Mesodermal cell (in vitro differentiated cells): ENCODE measurements around the gene CHCHD3.
"Not testable (repeated sequence)": the region's sequence is repeated elsewhere in the genome, so short reads cannot be mapped to it uniquely, and the experiment has no call there.

Experiments used
- H3K27ac ChIP-seq: 2 replicates; pipeline ENCODE4 v1.7.0; 2013; ENCODE audit warnings: mild to moderate bottlenecking, low read depth, low read length, moderate library complexity; ENCODE audit not compliant: severe bottlenecking
- H3K36me3 ChIP-seq: 2 replicates; pipeline ENCODE4 v1.7.1; 2013; ENCODE audit warnings: mild to moderate bottlenecking, low read length, moderate library complexity; ENCODE audit not compliant: control insufficient read depth, insufficient read depth
- H3K4me1 ChIP-seq: one replicate; pipeline ENCODE4 v1.7.1; 2013; ENCODE audit warnings: mild to moderate bottlenecking, low read length; ENCODE audit not compliant: insufficient read depth, control insufficient read depth, poor library complexity, severe bottlenecking
- H3K4me3 ChIP-seq: 2 replicates; pipeline ENCODE4 v1.7.0; 2013; ENCODE audit warnings: low read length, control low read depth, mild to moderate bottlenecking; ENCODE audit not compliant: insufficient read depth, poor library complexity, severe bottlenecking; ENCODE audit errors: extremely low read depth
- H3K9me3 ChIP-seq: 2 replicates; pipeline ENCODE4 v1.7.1; 2013; ENCODE audit warnings: mild to moderate bottlenecking, low read length, moderate library complexity; ENCODE audit not compliant: control insufficient read depth
- WGBS, 2 experiments: methylation state at CpG; one replicate each; pipeline ENCODE4 v1.1.5; 2013; ENCODE audit warnings: missing lambda C conversion rate in 2 of 2; ENCODE audit not compliant: insufficient coverage in 2 of 2; 5-methylcytosine and 5-hydroxymethylcytosine counted together

CHCHD3 gene

GRCh38 chr7:132904209-132904608 lies 177.7 kb downstream of the CHCHD3 start:
- H3K4me1 ChIP-seq: peaks cover 6% of the 10 kb centered on the region

DNA sequence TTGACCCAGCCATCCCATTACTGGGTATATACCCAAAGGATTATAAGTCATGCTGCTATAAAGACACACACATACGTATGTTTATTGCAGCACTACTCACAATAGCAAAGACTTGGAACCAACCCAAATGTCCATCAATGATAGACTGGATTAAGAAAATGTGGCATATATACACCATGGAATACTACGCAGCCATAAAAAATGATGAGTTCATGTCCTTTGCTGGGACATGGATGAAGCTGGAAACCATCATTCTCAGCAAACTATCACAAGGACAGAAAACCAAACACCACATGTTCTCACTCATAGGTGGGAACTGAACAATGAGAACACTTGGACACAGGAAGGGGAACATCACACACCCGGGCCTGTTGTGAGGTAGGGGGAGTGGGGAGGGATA lies 179.6 kb downstream of the CHCHD3 start:
- H3K36me3 ChIP-seq, H3K4me1 ChIP-seq, H3K9me3 ChIP-seq, H3K4me3 ChIP-seq, H3K27ac ChIP-seq: not testable (repeated sequence)
- 80% methylated on average over 1 of the region's 3 CpGs; no CpG with 5 or more reads in 1 of the 2 experiments for WGBS, 2 experiments

More at GRCh38 chr7:132904209-132904608, 177.7 kb downstream of the CHCHD3 start:
- Histone ChIP-seq H3K4me3 (no peak overlapping the region), H3K9me3 (no peaks in the 10 kb centered on the region), H3K36me3 (peaks cover 8% of the 10 kb centered on the region), H3K27ac (no peak overlapping the region)

DNA sequence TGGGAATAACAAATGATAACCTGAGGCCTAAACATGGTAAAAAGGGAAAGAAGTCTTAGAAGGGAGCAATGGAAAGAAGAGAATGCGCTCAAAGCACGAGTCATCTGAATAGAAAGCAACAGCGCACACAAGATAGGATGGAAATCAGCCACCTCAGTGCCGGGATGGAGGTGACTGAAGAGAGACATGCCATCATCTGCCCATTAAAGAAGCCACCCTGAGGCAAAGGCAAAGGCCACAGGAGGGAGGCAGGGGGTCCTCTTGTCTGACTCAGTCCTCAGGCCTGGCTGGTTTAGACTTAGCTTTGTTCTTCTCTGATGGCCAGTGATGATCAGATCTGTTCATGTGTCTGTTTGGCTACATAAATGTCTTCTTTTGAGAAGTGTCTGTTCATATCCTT lies 180.6 kb downstream of the CHCHD3 start:
- H3K9me3 ChIP-seq: no peaks in the 10 kb centered on the region
- H3K27ac ChIP-seq: no peak overlapping the region
- 82 to 92% methylated on average over 2 to 4 of the region's 4 CpGs for WGBS, 2 experiments
- H3K4me3 ChIP-seq: no peak overlapping the region
- H3K4me1 ChIP-seq: peaks cover 3% of the 10 kb centered on the region
- peaks cover 13% of the 10 kb centered on the region for H3K36me3 ChIP-seq

- Histone ChIP-seq H3K36me3 (peaks cover 15% of the 10 kb centered on the region), H3K9me3 (peaks cover under 1% of the 10 kb centered on the region), H3K4me1 (no peaks in the 10 kb centered on the region), H3K4me3 (no peak overlapping the region), H3K27ac (no peak overlapping the region)
- WGBS, 2 experiments: 92 to 97% methylated on average over 3 of the region's 4 CpGs
Measured at GRCh38 chr7:132899833-132900232, 182.1 kb downstream of the CHCHD3 start.

- 96 to 100% methylated on average over 4 to 13 of the region's 38 CpGs for WGBS, 2 experiments
- peaks cover 12% of the 10 kb centered on the region for H3K9me3 ChIP-seq
- H3K36me3 ChIP-seq: peaks cover 19% of the 10 kb centered on the region
- not testable (repeated sequence) for H3K4me3 ChIP-seq, H3K4me1 ChIP-seq, H3K27ac ChIP-seq
Measured at GRCh38 chr7:132898641-132899175, 183.2 kb downstream of the CHCHD3 start.

DNA sequence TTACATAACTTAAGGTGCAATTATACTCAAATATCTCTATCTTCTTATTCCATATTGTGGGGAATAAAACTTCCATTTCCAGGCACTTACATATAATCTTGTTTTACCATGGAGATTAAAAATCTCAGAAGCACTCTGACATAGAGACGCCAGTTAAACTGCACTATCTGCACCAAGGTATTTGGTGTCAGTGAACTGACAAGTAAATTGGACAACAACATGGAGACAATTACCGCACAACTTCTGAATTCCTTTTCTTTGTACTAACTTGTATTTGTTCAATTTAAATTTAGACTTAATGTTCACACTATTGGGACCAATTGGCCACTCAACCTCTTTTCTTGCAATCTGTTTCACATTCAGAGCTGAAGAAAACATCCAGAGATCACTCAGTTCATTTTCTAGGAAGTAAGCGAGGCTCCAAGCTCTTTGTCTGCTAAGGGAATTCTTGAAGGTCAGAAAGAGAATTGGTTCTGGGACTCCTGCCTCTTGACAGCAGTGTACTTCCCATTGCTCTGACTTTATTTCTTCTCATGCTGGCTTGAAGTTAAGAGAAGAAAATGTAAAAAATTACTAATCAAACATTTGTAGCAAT lies 184.7 kb downstream of the CHCHD3 start:
- Histone ChIP-seq H3K4me3 (no peak overlapping the region), H3K36me3 (peaks cover 22% of the 10 kb centered on the region), H3K27ac (no peak overlapping the region), H3K9me3 (peaks cover 21% of the 10 kb centered on the region), H3K4me1 (no peaks in the 10 kb centered on the region)
- WGBS, 2 experiments: no CpG with 5 or more reads among the region's 3 CpGs

DNA sequence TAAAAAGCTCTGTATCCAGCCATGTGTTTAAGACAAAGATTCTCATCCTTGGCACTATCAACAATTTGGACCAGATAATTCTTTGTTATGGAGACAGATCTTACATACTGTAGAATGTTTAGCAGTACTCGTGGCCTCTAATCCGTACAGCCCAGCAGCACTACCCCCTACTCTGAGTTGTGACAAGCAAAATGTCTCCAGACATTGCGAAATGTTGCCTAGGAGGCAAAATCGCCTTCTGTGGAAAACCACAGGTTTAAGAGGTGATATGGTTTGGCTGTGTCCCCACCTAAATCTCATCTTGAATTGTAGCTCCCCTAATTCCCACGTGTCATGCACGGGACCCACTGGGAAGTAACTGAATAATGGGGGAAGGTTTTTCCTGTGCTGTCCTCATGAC lies 186.7 kb downstream of the CHCHD3 start:
- WGBS, 2 experiments: 90 to 100% methylated on average over 1 to 3 of the region's 6 CpGs
- no peaks in the 10 kb centered on the region for H3K4me1 ChIP-seq
- H3K36me3 ChIP-seq: peaks cover 22% of the 10 kb centered on the region
- no peak overlapping the region for H3K4me3 ChIP-seq
- H3K27ac ChIP-seq: no peak overlapping the region
- peaks cover 21% of the 10 kb centered on the region for H3K9me3 ChIP-seq

DNA sequence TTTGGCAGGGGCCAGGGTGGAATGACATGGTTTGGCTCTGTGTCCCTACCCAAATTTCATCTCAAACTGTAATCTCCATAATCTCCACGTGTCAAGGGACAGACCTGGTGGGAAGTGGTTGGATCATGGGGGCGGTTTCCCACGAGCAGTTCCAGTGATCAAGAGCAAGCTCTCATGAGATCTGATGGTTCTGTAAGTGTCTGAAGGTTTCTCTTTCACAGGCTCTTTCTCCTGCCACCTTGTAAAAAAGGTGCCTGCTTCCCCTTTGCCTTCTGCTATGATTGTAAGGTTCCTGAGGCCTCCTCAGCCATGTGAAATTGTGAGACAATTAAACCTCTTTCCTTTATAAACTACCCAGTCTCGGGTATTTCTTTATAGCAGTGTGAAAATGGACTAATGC lies 188.3 kb downstream of the CHCHD3 start:
- WGBS, 2 experiments: no CpG with 5 or more reads among the region's 4 CpGs
- H3K4me3 ChIP-seq: no peak overlapping the region
- no peaks in the 10 kb centered on the region for H3K4me1 ChIP-seq
- H3K27ac ChIP-seq: no peak overlapping the region
- H3K9me3 ChIP-seq: peaks cover 21% of the 10 kb centered on the region
- H3K36me3 ChIP-seq: peaks cover 22% of the 10 kb centered on the region

DNA sequence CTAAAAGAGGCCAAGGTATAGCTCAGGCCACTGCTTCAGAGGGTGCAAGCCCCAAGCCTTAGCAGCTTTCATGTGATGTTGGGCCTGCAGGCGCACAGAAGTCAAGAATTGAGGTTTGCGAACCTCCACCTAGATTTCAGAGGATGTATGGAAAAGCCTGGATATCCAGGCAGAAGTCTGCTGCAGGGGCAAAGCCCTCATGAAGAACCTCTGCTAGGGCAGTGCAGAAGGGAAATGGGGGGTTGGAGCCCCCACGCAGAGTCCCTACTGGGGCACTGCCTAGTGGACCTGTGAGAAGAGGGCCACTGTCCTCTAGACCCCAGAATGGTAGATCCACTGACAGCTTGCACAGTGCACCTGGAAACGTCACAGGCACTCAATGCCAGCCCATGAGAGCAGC lies 189.1 kb downstream of the CHCHD3 start:
- 96 to 100% methylated on average over 4 of the region's 4 CpGs for WGBS, 2 experiments
- Histone ChIP-seq H3K9me3 (peaks cover 21% of the 10 kb centered on the region), H3K36me3 (peaks cover 22% of the 10 kb centered on the region)
- H3K27ac ChIP-seq, H3K4me3 ChIP-seq, H3K4me1 ChIP-seq: not testable (repeated sequence)

- H3K27ac ChIP-seq: no peak overlapping the region
- H3K4me1 ChIP-seq: no peaks in the 10 kb centered on the region
- peaks cover 21% of the 10 kb centered on the region for H3K9me3 ChIP-seq
- H3K36me3 ChIP-seq: peaks cover 18% of the 10 kb centered on the region
- 100% methylated on average over 2 of the region's 3 CpGs; no CpG with 5 or more reads in 1 of the 2 experiments for WGBS, 2 experiments
- H3K4me3 ChIP-seq: no peak overlapping the region
Measured at GRCh38 chr7:132891554-132891953, 190.3 kb downstream of the CHCHD3 start.

DNA sequence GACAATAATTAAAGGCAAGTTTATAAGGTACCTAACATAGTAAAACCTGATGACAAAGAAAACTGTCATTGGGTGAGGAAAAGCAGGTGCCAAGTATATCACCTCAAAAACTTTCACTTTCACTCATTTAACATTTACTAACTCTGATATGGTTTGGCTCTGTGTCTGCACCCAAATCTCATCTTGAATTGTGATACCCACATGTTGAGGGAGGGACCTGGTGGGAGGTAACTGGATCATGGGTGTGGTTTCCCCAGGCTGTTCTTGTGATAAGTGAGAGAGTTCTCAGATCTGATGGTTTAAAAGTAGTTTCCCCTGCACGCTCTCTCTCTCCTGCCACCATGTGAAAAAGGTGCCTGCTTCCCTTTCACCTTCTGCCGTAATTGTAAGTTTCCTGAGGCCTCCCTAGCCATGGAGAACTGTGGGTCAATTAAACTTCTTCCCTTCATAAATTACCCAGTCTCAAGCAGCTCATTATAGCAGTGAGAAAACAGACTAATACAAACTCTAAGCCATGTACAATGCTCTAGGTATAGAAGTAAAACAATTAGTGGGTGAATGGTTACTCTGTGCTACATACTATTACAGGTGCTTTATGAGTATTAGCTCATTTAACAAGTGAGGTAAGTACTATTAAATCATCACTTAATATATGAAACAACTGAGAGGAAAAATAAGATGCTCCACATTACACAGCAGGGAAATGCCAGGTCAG lies 199.0 kb downstream of the CHCHD3 start:
- Histone ChIP-seq H3K4me1 (no peaks in the 10 kb centered on the region), H3K27ac (no peak overlapping the region)
- 89 to 100% methylated on average over 1 of the region's 2 CpGs for WGBS, 2 experiments

More for the DNA sequence above, 199.0 kb downstream of the CHCHD3 start:
- H3K4me3 ChIP-seq: no peak overlapping the region
- H3K9me3 ChIP-seq: no peaks in the 10 kb centered on the region
- peaks cover 13% of the 10 kb centered on the region for H3K36me3 ChIP-seq
